GDM1 (cell line): ENCODE results near the gene RNPS1.
A peak's percentile ranks its signal among the peaks of the same experiment; 100 is the strongest.

Experiments used
- DNase-seq: peaks from one replicate; lab custom pipeline; 2025; lab: John Stamatoyannopoulos, UW

RNPS1 gene

DNA sequence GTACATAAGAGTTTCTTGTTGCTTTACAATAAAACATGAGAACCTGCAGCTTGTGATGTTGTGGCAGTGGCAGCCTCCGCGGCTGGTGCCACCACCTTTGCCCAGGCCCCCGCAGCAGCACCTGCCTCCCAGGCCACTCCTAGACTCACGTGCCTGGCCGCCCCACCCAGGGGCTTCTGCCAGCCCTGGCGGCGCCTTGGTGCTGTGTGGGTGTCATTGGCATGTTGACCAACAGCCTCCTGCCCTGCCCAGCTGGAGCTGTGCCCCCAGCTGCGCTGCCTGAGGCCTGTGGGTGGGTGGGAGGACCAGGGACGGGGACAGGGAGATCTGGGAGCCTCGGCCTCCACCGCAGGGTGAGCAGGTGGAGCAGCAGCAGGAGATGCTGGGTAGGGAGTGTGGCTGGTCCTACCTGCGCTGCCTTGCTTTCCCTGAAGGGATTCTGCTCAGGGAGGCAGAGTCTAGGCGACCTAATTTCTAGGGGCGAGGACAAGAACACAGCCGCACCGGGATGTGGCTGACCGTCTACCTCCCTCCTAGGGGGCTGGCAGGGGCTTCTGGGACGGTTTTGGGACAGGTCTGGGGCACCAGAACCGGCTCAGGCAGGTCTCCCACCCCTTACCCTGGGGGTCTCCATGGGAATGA lies 32.1 kb downstream of the RNPS1 start:
- DNase-seq, result no peak

- DNase-seq, result no peak
These were observed 32.7 kb downstream of the RNPS1 start for GRCh38 chr16:2235234-2235651.

DNA sequence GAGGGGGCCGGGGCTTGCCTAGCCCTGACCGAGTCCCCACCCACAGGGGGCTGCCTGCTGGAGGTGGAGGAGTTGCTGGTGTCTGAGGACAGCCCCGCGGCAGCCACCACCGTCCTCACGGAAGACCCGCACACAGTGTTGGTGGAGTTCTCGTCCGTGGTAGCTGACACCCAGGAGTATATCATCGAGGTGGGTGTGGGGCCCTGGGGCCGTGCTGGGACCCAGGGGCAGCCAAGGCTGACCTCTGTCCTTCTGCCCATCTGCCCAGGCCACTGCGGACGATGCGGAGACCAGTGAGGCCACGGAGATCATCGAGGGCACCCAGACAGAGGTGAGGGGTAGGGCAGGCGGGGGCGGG lies 33.1 kb downstream of the RNPS1 start:
- DNase-seq, result no peak

GRCh38 chr16:2233872-2234812 lies 33.8 kb downstream of the RNPS1 start:
- no peak for DNase-seq

GRCh38 chr16:2233046-2233775 lies 34.7 kb downstream of the RNPS1 start:
- no peak for DNase-seq

DNA sequence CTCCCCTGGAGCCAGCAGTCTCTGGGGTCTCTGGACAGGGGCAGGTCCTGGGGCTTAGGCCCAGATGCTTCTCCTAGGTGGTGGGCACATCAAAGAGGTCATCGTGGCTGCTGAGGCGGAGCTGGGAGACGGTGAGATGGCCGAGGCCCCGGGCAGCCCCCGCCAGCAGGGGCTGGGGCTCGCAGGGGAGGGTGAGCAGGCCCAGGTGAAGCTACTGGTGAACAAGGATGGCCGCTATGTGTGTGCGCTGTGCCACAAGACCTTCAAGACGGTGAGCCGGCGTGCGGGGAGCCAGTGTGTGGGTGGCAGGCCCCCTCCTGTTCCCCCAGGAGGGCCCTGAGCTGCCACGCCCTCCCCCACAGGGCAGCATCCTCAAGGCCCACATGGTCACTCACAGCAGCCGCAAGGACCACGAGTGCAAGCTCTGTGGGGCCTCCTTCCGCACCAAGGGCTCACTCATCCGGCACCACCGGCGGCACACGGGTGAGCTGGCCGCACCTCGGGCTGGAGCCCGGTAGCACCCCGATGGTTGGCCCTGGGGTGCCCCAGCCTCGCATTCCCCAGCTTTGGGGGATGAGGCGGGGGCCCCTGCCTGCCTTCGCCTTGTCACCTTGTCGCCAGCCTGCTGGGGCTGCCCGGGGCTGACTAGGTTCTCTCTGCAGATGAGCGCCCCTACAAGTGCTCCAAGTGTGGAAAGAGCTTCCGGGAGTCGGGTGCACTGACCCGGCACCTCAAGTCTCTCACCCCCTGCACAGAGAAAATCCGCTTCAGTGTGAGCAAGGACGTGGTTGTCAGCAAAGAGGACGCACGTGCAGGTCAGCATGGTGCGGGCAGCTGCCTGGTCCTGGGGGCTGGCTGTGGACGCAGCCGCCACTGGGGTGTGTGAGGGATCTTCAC lies 35.6 kb downstream of the RNPS1 start:
- DNase-seq, result no peak

DNA sequence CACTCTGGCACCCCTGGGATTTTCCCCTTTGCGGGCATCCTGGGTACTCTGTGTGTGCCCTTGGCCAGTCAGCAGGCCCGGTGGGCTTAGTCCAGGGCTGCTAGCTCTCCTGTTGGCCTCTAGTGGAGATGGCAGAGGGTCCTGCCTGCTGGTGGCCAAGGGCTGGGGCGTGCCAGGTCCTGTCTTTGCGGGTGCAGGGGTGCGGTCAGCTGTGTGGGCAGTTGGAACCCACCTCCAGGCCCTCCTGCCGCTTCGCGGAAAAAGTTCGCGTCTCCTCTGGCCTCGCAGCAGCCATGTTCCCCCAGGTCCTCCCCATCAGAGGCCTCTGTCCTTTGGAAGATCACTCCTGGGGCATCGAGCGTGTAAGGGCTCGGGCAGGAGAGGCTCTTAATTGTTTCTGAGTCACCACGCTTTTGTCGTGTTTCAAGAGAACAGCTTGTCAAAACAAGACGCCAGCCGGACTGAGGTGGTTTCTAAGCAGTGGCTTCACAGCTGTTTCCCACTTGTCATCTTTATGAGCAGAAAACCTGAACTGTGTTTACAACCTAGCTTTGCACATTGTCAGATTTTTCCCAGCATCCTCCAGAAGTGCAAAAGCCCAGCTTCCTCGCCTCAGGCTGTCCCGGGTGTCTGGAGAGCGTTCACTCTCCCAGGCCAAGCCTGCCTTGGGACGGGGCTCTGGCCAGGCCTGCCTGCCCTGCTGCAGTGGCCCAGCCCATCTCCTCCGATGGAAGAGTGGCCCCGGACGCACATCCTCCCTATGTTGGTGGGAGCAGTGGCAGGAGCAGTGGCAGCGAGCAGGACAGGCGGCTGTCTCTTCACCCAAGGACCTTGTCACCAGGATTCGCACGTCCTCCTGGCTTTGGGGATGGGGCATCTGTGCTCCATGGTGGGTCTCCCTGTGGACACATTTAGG lies 36.7 kb downstream of the RNPS1 start:
- no peak for DNase-seq

- no peak for DNase-seq
These were observed 37.5 kb downstream of the RNPS1 start for GRCh38 chr16:2230376-2230775.

DNA sequence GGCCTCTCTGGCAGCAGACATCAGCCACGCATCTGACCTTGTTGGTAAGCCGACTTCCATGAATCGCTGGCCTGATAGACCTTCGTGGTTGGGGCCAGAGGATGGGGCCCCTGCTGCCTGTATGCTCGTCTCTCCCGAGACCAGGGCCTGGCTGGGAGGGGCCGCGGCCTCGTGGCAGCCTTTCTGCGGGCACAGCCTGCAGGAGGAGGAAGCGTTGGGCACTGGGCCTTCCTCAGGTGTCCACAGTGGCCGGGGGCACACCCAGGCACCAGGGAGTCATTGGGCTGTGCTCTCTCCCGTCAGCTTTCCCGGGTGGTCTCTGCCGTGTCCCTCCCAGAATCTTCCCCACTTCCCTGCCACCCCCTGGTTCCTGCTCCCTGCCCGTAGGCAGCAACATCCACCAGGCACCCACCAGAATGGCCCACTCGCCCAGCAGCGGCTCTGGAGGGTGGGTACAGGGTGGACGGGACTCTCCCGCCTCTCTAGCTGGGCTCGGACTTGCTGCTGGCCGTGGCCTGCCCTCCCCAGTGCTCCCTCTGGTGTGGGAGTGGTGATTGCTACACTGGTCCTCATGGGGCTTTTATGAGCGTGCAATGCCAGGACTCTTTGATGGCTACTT lies 38.2 kb downstream of the RNPS1 start:
- DNase-seq, result no peak

GRCh38 chr16:2229091-2229490 lies 38.8 kb downstream of the RNPS1 start:
- no peak for DNase-seq

GRCh38 chr16:2228161-2228824 lies 39.6 kb downstream of the RNPS1 start:
- DNase-seq, result no peak

DNA sequence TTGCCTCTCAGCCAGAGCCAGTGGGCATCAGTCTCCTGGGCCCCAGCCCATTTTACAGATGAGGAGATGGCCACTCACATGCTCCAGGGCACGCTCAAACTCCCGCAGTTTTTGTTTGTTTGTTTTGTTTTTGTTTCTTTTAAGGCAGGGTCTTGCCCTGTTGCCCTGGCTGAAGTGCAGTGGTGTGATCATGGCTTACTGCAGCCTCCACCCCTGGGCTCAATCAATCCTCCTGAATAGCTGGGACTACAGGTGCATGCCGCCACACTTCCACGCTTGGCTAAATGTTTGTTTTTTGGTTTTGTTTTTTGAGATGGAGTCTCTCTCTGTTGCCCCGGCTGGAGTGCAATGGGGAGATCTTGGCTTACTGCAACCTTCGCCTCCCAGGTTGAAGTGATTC lies 41.0 kb downstream of the RNPS1 start:
- DNase-seq, result no peak

DNA sequence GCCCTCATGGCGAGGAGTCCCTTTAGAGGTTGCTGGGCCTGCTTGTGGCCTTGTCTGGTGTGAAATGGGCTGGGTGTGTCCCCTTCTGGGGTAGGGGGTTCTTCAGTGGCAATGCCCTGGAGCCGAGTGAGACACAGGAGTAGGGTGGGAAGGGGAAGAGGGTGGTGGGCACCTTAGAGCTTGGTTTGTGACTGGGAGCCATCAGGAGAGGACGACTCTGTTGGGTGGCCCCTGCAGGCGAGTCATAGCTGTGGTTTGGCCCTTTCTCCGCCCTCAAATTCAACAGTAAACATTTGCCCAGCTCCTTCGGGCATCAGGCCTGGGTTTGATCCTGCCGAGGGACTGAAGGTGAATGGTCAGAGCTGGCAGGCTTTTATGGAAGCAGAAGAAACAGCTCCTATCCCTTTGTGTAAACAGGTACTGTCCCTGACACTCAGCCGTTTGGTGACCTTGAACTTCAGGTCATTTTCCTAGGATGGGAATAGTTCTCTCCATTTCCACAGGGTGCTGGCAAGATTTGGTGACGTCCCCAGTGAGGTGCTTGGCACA lies 41.6 kb downstream of the RNPS1 start:
- no peak for DNase-seq

- DNase-seq, result peak; percentile 6
These were observed 43.9 kb downstream of the RNPS1 start for GRCh38 chr16:2223942-2224486.

DNA sequence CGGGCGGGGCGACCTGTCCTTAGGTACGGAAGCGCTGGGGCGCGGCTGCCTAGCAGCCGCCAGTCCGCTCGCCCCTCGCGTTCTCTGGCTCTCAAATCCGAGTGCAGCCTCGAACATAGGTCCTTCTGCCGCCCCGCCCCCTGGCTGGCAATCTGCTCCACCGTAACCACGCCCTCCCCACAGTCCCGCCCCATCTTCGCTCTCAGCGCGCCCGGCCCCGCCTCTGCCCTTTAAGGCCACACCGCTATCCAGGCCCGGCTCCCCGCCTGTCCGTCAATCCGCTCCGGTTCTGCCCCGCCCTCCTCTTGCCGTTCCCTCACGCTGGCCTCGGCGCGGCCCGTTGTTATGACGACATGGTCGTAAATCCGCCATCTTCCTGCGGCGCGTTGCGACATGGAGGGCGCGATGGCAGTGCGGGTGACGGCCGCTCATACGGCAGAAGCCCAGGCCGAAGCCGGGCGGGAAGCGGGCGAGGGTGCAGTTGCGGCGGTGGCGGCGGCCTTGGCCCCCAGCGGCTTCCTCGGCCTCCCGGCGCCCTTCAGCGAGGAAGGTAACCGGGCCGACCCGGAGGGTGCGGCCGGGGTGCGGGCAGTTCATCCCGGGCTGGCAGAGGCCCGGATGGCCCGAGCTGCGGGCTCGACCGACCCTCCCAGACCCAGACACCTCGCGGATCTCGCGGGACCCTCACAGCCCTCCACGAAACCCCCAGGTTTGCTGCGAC lies 44.5 kb downstream of the RNPS1 start, which contains the start of gene E4F1:
E4F1 (plus strand) TSS at position 371 of the 721 bp plus-strand sequence; CDS start at position 394, 23 bp downstream.
- peak; percentile 100 for DNase-seq

DNA sequence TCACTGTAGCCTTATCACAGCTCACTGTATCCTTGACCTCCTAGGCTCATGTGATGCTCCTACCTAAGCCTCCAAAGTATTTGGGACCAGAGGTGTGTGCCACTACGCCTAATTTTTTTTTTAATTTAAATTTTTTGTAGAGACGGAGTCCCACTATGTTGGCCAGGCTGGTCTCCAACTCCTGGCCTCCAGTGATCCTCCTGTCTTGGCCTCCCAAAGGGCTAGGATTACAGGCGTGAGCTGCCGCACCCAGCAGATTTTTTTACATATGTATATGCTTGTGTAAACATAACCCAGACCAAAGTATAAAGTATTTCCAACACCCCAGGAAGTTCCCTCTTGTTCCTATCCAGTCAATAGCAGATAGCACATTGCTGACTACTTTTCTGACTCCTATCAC lies 51.6 kb downstream of the RNPS1 start:
- no peak for DNase-seq

- no peak for DNase-seq
These were observed 53.3 kb downstream of the RNPS1 start, which contains the start of gene PGP for GRCh38 chr16:2214719-2214968. TSS of gene PGP (minus strand) at chr16:2214840. CDS start at chr16:2214777, 63 bp downstream.
